ENCODE results near the gene CDKL5. TPM values are rescaled to one million over a fixed set of nuclear protein-coding genes. Genes with fewer than 3 reads are reported as not detected.

Gene CDKL5
- total RNA-seq = 6.7 and 7.3 TPM in 2 replicates

DNA sequence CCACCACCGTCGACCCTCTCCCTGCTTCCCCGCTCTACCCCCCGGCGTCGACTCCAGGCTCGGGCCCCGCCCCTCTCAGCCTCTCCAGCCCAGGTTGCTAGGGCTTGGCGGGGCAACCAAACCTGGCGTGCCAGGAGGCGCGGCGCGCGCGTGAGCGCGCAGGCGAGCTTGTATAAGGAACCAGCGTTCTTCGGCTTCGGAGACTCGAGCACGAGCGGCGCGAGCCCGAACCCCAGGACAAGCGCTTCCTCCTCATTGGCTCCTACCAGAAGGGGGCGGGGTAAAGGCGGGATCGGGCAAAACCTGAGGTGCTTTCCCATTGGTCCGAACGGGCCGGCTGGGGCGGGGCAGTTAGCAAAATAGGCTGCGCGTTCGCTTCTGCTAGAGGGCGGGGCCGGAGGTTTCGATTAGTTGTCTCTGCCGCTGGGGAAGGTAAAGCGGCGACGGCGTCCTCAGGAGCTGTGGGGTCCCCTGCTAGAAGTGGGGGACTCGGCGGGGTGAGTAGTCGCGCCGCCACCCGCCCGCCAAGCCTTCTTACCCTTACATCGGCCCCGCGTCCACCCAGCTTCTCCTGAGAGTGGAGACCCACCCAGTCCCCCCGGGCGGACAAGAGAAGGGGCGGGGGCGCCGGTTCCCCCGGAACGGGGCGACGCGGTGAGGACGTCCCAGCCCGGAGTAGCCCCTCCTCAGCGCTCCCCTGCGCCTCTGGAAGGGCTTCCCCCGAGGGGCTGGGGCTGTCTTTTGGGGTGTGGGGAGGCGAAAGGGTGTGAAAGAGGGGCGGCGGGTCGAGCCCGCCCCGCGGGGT, at the start of gene CDKL5:
CDKL5 (plus strand) TSS at position 410 of the 805 bp plus-strand sequence. CDS start 81,489 bp downstream, outside the sequence.

DNA sequence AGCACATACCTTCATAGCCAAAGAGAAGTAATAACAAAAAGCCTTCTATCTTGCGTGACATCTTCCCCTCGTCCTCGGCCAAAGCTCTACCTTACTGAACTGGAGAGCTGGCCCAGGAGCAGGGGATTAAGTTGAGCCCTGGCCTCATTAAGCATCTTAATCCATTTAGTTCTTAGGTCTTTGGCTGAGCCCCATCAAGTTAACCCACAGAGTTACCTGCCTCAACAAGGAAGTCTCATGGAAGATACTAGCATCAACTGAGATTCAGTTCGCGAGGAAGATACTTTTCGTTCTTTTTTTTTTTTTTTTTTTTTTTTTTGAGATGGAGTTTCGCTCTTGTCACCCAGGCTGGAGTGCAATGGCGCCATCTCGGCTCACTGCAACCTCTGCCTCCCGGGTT, 246.6 kb downstream of the CDKL5 start, which contains the start of gene RS1:
RS1 (minus strand) TSS at position 101 of the 400 bp plus-strand sequence; CDS start at position 61, 40 bp downstream.

Small RNAs within 50 kb of the gene (small RNA-seq; reads per million reads assigned to genes)
- not detected for gene RF00019

Other genes with a start within 250 kb of the CDKL5 start
- not detected in 2 replicates for gene BEND2, start 204.7 kb upstream of the CDKL5 start, total RNA-seq
- gene SCML2, start 70.9 kb upstream of the CDKL5 start, total RNA-seq = 2.4 and 2.6 TPM in 2 replicates
- not detected in 2 replicates for gene RS1, start 246.5 kb downstream of the CDKL5 start, total RNA-seq

Measured in hair follicle dermal papilla cell (primary cell).